Hepatocyte (in vitro differentiated cells): ENCODE measurements around the gene ADAMTS5.

Experiments
- EZH2 ChIP-seq: fragments of 200-600 bp; sonication (generic); IDR thresholded peaks from 2 replicates; pipeline ENCODE4 v1.6.1; 2016; ENCODE audit warnings: antibody characterized with exemption, mild to moderate bottlenecking, borderline replicate concordance
- EZH2phosphoT487 ChIP-seq: fragments of 200-600 bp; sonication (generic); IDR thresholded peaks from one replicate; pipeline ENCODE4 v1.6.1; 2018; ENCODE audit warnings: antibody characterized with exemption, mild to moderate bottlenecking, low read depth, moderate library complexity; ENCODE audit not compliant: unreplicated experiment, severe bottlenecking
- TF ChIP-seq, protein P1 (sequence below): fragments of 200-600 bp; sonication (generic); IDR thresholded peaks from 2 replicates; pipeline ENCODE4 v1.5.1; 2016; ENCODE audit warnings: antibody characterized with exemption, mild to moderate bottlenecking; ENCODE audit not compliant: poor library complexity

DNA sequence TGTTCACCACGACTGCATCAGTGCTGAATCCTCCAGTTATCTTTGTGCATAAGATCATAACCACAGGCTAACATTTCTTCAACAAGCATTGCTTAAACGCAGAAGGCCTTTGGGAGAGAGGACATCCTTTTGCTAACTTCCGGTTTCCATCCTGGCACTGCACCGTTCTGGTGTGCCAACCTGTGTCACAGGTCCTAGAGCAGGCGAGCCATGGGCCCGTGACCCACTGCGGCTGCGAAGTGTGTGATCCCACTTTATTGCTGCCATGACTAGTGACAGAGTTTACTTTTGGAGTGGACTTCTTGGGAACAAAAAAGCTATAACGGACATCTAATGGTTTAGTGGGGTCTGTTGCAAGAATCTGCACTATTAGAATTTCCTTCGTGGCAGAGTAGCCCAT lies 42.9 kb downstream of the ADAMTS5 start:
- TF ChIP-seq, protein P1, sequence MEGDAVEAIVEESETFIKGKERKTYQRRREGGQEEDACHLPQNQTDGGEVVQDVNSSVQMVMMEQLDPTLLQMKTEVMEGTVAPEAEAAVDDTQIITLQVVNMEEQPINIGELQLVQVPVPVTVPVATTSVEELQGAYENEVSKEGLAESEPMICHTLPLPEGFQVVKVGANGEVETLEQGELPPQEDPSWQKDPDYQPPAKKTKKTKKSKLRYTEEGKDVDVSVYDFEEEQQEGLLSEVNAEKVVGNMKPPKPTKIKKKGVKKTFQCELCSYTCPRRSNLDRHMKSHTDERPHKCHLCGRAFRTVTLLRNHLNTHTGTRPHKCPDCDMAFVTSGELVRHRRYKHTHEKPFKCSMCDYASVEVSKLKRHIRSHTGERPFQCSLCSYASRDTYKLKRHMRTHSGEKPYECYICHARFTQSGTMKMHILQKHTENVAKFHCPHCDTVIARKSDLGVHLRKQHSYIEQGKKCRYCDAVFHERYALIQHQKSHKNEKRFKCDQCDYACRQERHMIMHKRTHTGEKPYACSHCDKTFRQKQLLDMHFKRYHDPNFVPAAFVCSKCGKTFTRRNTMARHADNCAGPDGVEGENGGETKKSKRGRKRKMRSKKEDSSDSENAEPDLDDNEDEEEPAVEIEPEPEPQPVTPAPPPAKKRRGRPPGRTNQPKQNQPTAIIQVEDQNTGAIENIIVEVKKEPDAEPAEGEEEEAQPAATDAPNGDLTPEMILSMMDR = no peak
- TF ChIP-seq EZH2 (no peak), EZH2phosphoT487 (no peak)
